ENCODE data around the gene ZNF292. TPM values are rescaled to one million over a fixed set of nuclear protein-coding genes. Genes with fewer than 3 reads are reported as not detected.
A peak's percentile ranks its signal among the peaks of the same experiment; 100 is the strongest.

ZNF292 gene
- total RNA-seq, 2 donors from 2014 or later = 19.0 to 19.7 TPM

DNA sequence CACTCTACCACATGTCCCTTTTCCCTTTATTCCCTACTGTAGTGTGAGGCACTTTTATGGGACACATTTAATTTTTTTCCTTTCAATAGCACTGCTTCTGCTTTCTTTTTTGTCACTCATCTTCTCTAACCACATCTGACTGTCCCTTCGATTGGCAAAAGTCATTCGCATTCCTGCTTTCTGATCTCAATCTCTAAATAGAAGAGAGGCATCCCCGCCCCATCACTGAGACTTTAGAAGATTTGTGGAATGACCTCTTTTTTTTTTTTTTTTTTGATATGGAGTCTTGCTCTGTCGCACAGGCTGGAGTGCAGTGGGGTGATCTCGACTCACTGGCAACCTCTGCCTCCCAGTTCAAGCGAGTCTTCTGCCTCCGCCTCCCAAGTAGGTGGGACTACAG lies 9.1 kb downstream of the ZNF292 start:
- H3K27me3 ChIP-seq = no peaks in the 10 kb centered on the region
- no peaks in the 10 kb centered on the region for H3K36me3 ChIP-seq
- no peak for DNase-seq (ENCODE audit: low spot score)
- no peak overlapping the region for H3K4me3 ChIP-seq
- H3K27ac ChIP-seq = no peak overlapping the region
- H3K9me3 ChIP-seq = no peaks in the 10 kb centered on the region
- TF ChIP-seq, protein P1, sequence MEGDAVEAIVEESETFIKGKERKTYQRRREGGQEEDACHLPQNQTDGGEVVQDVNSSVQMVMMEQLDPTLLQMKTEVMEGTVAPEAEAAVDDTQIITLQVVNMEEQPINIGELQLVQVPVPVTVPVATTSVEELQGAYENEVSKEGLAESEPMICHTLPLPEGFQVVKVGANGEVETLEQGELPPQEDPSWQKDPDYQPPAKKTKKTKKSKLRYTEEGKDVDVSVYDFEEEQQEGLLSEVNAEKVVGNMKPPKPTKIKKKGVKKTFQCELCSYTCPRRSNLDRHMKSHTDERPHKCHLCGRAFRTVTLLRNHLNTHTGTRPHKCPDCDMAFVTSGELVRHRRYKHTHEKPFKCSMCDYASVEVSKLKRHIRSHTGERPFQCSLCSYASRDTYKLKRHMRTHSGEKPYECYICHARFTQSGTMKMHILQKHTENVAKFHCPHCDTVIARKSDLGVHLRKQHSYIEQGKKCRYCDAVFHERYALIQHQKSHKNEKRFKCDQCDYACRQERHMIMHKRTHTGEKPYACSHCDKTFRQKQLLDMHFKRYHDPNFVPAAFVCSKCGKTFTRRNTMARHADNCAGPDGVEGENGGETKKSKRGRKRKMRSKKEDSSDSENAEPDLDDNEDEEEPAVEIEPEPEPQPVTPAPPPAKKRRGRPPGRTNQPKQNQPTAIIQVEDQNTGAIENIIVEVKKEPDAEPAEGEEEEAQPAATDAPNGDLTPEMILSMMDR (IDR thresholded peaks at IDR 0.05) = no peak
- H3K4me1 ChIP-seq = peaks cover 0 to 49% of the 10 kb centered on the region in 2 donors

DNA sequence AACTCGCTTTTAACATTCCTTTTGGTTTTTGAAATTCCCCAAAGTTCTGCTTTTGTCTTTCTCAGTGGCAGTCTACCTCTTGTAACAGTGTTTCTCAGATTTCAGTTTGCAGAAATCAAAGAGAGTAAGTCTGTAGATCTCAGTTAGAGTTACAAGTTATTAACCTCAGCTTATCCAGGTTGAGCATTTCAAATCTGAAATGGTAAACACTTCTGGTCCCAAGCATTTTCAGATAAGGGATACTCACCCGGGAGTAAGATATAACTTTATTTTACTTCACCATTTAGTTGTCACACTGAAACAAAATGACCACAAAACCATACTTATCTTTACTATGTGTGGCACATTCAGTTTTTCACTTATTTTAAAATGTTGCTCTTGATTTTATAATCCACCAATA lies 9.8 kb downstream of the ZNF292 start:
- Histone ChIP-seq H3K36me3 (no peaks in the 10 kb centered on the region), H3K4me3 (no peak overlapping the region), H3K9me3 (no peaks in the 10 kb centered on the region), H3K27ac (no peak overlapping the region), H3K4me1 (peaks cover 0 to 47% of the 10 kb centered on the region in 2 donors), H3K27me3 (no peaks in the 10 kb centered on the region)
- no peak for DNase-seq (ENCODE audit: low spot score)
- TF ChIP-seq, protein P1 (IDR thresholded peaks at IDR 0.05) = no peak

DNA sequence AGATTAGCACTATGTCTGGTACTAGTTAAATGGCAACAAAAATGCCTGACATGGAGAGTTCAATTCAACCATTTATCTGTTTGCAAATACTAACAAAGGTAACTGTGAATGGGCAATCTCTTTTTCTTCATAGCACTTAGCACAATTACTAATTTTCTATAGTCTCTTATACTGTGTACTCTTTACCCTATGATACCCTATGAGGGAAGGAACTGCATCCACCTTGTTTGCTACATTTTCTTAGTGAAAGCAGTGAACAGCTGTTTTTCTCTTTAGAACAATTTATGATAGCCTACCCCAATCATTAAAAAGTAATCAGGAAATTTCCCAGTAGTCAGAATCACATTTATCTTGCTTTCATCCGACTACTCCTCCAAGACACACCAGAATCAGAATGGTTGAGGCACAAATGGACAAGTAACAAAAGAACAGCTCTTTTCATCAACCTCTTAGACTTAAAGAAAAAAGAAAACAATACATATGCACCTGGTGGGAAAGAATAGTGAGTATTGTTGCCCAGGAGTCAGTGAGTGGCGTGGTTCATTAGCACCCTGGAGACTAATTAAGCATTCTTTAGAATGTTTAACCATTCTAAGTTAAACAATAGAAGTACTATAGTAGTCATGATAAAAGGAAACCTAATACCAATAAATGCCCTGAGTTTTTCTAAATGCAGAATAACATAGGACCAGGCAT lies 16.7 kb downstream of the ZNF292 start:
- H3K4me3 ChIP-seq = no peak overlapping the region
- H3K9me3 ChIP-seq = no peaks in the 10 kb centered on the region
- H3K27me3 ChIP-seq = no peaks in the 10 kb centered on the region
- TF ChIP-seq, protein P1 (IDR thresholded peaks at IDR 0.05) = no peak
- peaks cover 0 to 48% of the 10 kb centered on the region in 2 donors for H3K4me1 ChIP-seq
- no peaks in the 10 kb centered on the region for H3K36me3 ChIP-seq
- no peak overlapping the region for H3K27ac ChIP-seq
- no peak for DNase-seq (ENCODE audit: low spot score)

DNA sequence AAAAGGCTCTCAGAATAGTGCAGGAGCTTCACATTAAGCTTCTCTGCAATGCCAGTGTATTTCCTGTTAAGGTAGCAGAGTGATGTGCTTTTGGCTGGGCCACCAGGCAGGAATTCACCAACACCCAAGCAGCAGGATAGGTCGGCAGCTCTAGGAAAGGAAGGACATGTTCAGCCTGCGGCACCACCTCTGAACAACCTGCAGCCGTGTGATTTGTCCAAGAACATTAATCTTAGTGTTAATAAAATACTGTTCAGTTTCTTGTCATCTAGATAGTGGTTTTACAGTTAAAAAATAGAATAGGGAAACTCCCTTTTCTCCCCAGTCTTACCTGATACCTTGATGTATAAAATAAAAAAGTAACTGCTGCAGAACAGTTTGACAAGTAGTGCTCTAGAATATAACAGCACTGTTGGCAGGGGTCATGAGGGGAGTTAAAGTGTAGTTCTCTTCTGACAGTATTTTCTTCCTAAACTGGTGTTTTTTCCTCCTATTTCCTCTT lies 18.8 kb downstream of the ZNF292 start:
- no peaks in the 10 kb centered on the region for H3K9me3 ChIP-seq
- no peak overlapping the region for H3K4me3 ChIP-seq
- no peaks in the 10 kb centered on the region for H3K36me3 ChIP-seq
- H3K27ac ChIP-seq = peak overlapping the region; percentile 33 to 75
- peaks cover 0 to 43% of the 10 kb centered on the region in 2 donors for H3K4me1 ChIP-seq
- no peaks in the 10 kb centered on the region for H3K27me3 ChIP-seq
- TF ChIP-seq, protein P1 (IDR thresholded peaks at IDR 0.05) = no peak
- no peak for DNase-seq (ENCODE audit: low spot score)

DNA sequence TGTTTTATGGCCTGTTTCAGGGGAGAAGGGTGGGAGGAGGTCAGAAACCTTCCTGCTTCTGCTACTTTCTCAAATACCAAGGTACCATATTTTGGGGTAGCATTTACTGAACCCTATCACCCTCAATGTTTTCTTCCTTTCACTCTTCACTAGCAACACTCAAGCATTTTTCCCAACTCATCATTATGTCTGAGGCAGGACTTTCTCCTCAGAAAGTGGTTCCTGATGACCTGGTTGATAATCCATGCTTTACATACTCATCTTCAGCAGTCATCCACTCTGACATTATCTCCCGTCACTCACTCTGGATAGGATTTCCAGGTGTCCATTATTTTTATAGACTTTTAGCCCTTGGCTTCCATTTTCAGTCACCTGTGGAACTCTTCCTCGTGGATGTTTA lies 21.1 kb downstream of the ZNF292 start:
- Histone ChIP-seq H3K27ac (no peak overlapping the region), H3K4me3 (no peak overlapping the region), H3K27me3 (no peaks in the 10 kb centered on the region), H3K36me3 (no peaks in the 10 kb centered on the region), H3K4me1 (peaks cover 0 to 33% of the 10 kb centered on the region in 2 donors), H3K9me3 (no peaks in the 10 kb centered on the region)
- DNase-seq (ENCODE audit: low spot score) = no peak
- TF ChIP-seq, protein P1 (IDR thresholded peaks at IDR 0.05) = no peak
